NCI-H524 treated with DMSO at 0.1 percent for 48 hours (cell line): ENCODE results near the gene TRABD2B.

Experiments
- DNase-seq: peaks from one replicate; lab custom pipeline; 2025; lab: John Stamatoyannopoulos, UW

Gene TRABD2B

DNA sequence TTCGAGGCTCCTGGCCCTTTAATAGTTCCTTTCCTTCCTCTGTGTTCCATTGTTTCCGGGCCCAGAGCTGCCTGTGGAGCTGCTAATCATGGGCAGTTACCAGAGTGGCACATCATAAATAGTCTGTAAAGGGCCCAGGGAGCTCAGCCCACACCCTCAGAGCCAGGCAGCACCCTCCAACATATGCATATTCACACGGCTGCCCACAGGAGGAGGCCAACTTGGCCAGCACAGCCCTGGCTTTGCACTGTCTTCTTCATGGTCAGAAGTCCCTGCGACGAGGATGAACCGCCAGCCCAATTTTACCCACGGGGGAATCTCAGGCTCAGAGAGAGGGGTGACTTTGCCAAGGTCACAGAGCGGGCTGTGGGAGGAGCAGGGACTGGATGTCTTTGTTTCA is 172.5 kb downstream of the TRABD2B start:
- DNase-seq = no peak

DNA sequence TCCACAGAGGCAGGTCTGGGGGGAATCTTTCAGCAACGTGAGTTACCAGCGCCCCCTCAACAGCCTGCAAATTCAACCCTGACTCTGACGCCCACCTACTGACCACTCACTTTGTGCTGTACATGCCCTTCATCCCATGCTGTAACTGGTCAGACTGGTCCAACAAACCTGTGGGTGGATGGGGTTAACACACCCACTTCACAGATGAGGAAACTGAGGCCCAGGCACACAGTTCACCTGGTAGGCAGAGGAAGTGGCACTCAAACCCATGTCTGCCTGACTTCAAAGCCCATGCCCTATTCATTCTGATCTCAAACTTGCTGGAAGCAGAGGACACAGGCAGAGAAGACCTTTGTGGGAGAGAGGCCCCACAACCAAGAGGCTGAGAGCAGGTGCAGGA is 172.9 kb downstream of the TRABD2B start:
- DNase-seq = no peak

DNA sequence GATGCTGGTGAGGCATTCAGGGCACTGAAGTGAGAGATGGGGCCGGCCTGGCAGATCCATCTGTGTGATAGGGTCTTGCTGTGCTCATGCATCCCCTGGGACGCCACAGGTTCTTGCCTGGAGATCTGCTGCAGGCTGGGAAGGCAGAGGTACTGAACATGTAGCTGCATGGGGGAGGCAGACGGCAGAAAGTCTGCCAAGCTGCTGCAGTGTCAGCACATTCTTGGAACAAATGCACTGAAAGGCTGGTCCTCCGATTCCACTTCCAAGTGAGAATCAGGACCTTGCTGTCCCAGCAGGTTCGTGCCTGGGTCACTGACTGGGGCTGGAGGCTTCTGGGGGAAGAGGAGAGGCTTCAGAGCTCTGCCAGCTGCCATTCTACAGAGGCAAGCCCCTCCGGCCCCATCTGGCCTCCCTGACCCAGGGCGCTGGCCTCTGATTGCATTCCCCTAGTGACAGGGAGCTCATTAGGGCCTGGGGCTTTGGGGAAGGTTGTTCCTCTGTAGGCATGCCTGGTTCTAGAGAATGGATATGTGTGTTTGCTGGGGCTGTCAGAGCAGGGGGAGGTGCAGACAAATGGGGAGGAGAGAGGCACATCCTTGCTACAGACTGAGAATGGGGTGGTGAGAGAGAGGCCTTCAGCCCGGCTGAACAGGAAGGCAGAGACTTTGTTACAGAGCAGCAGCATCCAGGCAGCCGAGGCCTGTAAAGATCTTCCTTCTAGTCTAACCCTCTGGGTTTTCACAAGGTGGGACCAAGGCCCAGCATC is 174.0 kb downstream of the TRABD2B start:
- no peak for DNase-seq

DNA sequence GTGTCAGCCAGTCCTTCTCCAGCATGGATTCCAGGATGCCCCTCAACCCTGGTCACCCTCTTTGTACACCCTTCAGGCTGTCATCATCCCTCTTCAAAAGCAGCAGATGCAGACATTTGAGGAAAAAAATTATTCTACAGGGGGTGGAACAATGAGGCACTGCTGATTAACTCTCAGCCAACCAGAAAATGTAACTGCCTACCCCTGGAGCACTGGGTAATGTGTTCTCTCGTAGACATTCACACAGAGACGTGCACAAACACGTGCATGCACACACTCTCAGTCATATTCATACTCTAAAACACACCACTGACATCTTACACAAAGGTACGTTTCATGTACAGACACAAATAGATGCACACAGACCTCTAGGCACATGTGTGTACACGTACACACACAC is 175.4 kb downstream of the TRABD2B start:
- DNase-seq = no peak

DNA sequence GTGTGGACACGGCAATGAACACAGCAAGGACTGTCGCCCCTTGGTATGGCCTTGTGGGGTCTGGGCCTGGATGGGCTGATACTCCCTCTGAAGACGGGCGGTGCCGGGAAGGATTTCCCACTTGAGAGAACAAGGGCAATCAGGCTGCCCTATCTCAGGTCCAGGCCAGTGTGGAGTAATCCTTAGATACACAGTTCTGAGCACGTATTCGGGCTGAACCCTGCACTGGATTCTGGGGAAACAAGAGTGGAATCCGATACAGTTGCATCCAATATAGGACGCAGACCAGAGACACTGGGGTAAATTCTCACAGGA is 177.7 kb downstream of the TRABD2B start:
- no peak for DNase-seq

DNA sequence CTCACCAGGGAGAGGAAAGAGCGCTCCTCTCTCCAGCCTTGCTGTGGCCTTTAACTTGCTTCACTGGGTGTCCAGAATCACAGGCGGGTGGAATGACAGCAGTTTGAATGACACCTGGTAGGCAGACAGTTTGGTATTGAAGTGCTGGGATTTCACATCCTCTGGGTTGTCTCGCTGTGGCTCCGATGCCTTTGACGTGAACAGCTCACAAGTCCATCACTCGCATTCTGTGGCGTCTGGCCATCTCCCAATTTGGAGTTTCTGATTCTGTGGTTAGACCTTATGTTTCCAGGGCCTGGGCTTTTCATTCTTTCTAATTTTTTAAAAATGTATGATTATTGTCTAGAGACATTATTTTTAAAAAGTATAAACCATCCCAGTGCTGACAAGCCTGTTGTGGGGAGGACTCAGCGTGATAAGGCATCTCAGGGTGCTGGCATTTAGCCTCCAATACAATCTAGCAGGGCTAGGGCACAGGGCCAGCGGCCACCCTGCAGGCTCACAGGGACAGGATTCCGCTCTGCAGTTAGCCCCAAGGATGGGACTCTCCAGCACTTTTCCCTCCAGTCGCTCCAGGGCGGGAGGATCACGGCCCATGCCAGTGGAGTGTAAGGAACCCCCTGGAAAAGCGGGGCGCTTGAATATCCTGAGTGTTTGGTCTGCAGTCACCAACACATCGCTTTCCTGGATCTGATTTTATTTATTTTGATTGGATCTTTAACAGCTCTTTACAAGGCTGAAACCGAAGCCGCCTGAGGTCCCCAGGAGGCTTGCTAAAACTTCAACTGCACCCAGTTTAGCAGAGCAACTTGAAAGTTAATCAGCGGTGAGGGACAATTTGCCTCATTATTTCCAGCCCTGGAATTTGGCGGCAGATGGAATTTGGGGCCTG is 178.3 kb downstream of the TRABD2B start:
- no peak for DNase-seq

DNA sequence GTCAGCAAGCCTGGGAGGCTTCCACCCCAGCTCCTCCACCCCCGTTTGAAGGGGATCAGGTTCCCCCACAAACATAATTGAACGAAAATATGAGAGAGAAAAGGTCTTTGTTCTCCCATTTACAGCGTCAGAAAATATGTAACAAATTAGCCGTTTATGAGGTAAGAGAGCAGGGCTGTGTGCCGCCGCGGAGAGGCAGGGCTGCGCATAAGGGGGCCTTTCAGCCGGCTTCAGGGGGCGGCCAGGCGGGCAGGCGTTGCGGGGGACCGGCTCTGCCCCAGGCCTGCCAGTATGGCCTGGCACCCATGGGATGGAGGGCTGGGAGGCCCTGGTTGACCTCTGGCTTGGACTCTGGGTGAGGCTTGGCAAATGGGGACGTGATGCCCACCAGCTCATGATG is 179.3 kb downstream of the TRABD2B start:
- DNase-seq = no peak

DNA sequence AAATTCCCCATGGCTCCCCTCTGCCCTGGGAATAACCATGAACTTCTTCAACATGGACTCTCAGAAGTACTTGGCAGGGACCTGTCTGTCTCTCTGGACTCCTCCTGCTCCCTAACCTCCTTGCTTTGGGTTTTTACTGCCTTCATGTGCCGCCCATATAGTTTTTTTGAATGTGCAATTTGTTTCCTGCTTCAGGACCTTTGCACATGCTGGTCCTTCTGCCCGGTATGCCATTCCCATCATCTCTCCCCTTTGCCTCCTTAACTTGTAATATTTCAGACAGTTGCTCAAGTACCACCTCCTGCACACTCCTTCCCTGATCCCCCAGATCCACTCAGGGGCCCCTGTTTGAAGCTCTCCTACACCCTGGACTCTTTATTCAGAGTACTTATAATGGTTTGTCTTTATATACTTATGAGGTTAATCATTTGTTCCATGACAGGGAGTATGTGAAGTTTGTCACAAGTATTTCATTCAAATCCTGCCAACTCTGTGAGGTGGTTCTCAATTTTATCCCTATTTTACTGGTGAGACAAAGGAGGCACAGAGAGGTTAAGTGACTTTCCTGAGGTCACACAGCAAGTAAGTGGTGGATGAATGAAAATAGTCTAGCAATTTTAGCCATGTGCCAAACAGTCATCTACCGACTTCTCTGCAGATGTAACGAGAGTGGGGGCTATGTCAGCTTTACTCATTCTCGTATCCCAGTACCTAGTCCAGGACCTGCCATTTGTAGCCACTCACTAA is 180.7 kb downstream of the TRABD2B start:
- DNase-seq = no peak

DNA sequence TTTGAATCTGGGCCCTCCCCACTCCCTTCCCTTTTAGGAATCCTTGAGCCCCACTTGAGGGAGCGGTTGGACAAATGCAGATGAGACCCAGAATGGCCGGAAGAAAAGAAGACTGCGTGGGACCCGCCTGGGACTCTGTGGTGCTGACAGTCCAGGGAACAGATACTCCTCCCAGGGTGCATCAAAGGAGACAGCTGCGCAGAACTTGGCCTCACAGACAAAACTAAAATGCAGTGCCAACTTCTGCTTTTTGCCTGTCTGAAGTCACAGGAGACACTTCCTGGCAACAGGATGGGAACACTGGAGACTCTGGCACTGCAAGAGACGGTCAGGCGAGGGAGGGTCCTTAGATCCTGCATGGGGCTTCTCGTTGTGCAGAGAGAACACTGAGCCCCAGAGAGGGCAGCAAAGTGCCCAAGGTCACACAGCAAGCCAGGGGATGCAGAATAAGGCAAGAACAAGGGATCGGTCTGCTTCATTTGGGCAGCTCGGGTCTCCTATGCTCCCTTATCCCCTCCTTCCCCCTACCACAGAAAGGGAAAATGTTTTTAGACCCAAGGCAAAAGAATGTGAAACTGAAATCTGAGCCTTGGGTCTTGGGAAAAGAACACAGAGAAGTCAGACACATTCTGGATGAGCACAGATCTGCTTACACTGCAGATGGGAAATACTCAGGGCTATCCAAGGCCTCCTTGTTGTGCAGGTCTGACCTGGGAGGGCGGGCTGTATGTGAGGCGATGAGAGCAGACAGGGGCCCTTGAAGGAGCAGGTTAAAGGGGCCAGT is 182.4 kb downstream of the TRABD2B start:
- no peak for DNase-seq

DNA sequence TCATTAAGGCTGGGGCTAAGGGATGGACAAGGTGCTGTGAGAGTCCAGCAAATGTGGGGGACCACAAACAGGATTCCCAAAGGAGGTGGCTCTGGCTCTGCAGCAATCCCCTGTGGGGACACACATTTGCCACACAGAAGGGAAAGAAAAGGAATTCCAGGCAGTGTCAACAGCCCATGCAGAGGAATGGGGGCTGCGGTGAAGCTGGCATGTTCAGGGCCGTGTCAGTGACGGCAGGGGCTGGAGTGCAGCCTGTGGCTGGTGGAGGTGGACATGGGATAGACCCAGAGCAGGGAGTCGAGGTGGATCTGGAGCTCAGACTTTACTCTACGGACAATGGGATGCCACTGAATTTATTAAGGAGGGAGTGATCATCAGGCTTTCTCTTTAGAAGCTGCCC is 183.2 kb downstream of the TRABD2B start:
- no peak for DNase-seq

DNA sequence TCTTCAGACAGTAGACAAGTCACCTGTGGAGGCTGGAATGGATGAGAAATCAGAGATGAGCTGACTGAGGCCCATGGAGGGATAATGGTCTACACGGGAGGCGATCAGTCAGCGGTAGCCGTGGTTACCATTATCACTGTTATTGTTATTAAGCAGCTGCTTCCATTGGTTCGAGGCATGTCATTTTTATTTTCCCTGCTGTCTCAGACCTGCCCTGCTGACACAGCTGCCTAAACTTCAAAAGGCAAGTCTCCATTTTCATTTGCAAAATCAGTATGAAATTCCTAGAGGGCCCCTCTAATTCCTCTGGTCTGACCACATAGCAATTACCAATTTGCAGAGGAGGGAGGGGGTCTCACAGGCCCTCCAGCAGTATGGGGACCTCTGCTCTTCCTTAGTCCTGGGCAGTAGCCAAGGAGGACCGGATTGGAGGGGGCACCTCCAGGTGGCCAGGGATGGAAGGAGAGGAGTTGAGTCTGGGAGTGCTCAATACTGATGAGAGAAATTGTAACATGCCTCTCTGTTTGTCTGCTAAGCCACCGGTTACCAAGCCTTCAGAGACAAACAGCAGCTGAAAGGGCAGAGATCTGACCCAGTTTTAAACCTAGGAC is 184.2 kb downstream of the TRABD2B start:
- no peak for DNase-seq

DNA sequence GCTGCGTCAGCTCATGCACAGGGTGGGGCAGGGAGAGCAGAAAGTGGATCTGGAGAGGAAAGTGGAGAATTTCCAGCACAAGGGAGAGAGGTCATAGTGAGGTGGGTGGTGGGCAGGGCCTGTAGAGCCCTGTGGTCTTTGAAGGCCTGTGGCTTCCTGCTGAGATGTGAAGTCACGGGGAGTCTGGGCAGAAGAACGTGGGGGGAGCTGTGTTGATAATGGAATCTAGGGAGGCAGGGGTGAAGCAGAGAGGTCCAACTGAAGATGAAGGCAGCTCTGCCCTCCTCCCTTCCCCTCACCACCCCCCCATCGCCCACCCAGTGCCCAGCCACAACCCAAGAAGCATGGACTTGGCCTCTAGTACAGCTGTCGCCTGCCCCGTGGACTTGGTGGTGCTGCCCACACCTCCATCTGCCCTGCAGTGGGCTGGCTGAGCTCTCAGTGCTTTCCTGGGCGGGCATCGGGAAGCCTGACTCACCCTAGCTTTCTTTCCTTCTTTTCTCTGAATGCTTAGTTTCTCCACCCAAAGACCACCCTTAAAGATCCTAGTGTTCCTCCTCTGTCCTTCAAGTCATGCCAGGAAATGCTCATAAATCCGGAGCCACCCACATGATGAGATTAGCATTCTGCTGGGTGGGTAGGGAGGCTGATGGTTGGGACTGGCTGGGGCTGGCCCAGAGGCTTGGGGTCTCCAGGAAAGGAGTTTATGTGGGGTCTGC is 186.1 kb downstream of the TRABD2B start:
- no peak for DNase-seq

DNA sequence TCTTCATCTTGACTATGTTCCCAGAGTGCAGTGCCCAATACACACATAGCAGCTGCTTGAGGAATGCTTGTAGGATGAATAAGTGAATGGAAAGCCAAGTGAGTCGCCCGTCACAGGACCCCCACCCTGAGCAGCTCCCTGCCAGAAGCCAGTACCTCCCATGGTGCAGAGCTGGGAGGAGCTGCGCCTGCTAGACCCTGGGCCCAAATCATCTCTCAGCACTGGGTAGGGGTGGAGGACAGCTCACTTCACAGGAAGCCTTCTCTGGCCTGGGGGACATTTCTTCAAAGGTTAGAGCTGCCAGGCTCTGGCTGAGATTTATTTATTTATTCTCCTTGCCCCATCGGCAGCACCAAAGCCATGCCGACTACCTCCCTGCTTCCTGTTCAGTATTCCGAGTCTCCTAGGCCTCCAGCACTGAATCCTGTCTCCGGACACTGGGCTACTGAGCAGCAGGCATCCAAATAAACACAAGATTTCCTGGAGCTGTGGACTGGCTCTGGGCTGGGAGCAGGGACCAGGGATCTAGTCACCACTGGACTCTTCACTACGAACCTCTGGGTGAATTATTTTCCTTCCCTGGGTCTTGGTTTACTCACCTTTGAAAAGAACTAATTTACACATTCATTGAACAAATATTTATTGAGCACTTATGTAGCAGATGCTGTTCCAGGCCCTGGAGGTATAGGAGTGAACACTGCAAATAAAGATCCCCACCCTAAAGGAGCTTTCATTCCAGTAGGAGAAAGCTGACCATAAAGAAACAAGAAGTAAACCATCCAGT is 187.7 kb downstream of the TRABD2B start:
- DNase-seq = no peak

DNA sequence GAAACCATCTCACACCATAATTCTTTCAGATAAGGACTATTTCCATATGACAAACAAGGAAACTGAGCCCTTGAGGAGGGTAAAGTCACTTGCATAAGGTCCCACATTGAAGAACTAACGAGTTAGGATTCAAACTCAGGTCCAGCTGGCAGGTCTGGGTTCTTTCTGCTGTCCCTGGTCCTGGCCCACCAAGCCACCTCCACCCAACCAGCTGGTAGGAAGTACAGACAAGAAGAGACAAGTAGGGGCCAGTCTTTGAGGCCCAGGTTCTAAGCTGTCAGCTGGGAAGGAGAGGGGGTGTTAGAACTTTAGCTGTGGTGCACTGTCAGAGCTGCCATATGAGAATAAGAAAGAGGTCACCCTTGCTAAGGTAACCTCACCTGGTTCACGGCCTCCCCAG is 188.6 kb downstream of the TRABD2B start:
- no peak for DNase-seq

DNA sequence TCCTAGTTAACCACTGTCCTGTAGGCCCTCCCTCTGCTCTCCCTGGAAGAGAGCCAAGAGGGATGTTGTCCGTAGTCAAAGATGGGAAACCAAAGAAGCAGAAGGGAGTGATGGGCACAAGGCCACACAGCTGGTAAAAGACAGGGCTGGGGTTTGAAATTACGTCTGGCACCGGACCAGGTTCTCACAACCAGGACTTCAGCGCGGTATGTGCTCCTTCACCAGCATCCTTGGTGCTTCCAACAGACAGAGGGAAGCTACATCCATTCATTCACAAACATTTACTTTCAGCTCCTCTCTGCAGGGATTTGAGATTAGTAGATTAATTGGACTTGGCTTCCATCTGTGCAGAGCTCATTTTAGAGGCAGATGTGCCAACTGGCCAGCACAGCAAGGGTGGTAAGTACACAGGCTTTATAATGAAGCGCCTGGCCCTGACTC is 191.2 kb downstream of the TRABD2B start:
- peak; percentile 95 for DNase-seq

DNA sequence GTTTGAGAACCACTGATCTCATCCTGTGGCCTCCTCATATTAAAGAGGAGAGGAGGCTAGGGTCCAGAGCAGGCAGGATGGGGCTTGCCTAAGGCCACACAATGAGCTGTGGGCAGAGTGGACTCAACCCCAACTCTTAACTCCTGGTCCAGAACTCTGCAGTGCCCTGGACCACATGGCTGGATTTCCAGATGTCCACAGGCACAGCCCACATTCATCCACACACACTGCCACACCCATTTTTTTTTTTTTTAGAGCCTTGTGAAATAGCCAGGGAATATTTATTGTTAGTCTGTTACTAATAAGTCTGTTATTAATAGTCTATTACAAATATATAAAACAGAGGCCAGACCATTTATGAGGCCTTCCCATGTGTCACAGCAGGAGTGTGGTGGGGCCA is 192.2 kb downstream of the TRABD2B start:
- DNase-seq = no peak

DNA sequence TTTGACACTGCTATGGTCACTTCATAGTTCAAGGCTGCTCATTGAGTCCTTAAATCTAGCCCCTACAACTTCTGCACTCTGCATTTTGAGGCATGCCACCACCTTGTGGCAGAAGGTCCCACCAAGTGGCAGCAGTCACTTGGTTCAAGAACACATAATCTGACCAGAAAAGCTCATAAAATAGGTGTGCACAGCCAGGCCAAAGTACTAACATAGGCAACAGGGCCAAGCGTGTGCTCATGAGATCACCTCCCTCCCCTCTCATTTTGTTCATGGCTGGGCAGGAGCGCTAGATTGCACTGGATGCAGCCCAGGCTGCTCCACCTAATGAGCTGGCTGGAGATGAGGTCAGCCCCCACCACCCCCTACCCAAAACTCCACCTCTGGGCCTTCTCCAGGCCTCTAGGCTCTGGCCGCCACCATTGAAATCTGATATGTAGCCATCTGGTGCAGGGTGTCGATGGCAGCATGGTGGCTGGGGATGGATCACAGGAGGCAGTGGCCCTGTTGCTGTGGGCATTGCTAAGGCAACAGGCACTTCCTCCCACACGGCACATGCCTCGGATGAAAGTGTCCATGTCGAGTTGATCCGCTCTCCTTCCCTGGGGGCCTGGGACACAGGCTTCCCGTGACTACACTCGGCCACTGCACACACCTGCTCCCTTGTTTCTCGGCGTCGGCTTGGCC is 193.2 kb downstream of the TRABD2B start:
- peak; percentile 83 for DNase-seq

DNA sequence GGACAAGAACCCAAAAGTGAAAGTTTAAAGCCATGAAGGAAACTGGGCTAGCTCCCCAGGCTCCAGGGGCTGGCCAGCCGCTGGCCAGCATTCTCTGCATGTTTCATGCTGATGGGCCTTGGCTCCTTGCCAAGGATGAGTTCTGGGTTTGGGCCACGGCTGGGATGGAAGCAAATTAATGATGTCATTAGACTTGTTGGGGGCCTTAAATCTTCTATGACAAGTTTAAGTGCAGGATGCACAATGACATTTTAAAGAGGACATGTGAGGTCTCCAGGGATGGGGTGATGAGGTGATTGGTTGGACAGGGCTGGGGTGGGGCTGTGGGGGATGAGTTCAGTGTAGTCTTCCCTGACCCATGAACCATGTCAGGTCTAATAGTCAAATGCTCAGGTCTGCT is 199.6 kb downstream of the TRABD2B start:
- no peak for DNase-seq

DNA sequence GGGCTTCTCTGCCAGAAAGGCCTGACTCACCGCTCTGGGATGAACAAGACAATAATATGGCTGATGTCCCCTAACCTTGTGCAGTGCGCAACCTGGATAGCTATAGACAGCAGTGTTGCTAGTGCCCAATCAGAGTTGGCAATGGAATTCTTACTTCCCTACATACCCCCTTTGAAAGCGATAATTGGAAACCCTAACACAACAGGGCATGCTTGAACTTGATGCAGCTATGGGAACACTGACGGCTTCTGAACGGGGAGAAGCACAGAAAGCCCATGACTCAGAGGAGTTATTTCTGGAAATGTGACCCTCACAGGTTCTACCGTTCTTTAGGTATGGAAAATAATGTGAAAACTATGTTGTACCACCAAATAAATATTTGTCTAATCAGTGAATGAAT is 200.6 kb downstream of the TRABD2B start:
- DNase-seq = no peak
